HEK293T (cell line): ENCODE data around the gene PTPRD.

Experiments
- BHLHE40 ChIP-seq: fragments of 450-650 bp; IDR thresholded peaks from 2 replicates; pipeline ENCODE4 v1.6.1; 2016; ENCODE audit warnings: mild to moderate bottlenecking, moderate library complexity, borderline replicate concordance
- ELF4 ChIP-seq: fragments of 450-650 bp; IDR thresholded peaks from 2 replicates; pipeline ENCODE4 v1.6.1; 2017; ENCODE audit warnings: antibody characterized with exemption
- FOXA1 ChIP-seq: fragments of 450-650 bp; IDR thresholded peaks from 2 replicates; pipeline ENCODE4 v1.6.1; 2016; ENCODE audit warnings: mild to moderate bottlenecking
- FOXK2 ChIP-seq: fragments of 450-650 bp; IDR thresholded peaks from 2 replicates; pipeline ENCODE4 v1.6.1; 2016; ENCODE audit warnings: mild to moderate bottlenecking
- HDGF ChIP-seq: fragments of 450-650 bp; IDR thresholded peaks from 2 replicates; pipeline ENCODE4 v1.6.1; 2017; ENCODE audit warnings: antibody characterized with exemption, borderline replicate concordance
- SP1 ChIP-seq: fragments of 450-650 bp; IDR thresholded peaks from 2 replicates; pipeline ENCODE4 v1.6.1; 2017
- SUZ12 ChIP-seq: fragments of 450-650 bp; IDR thresholded peaks from 2 replicates; pipeline ENCODE4 v1.6.1; 2016; ENCODE audit warnings: mild to moderate bottlenecking
- TARDBP ChIP-seq: fragments of 450-650 bp; IDR thresholded peaks from 2 replicates; pipeline ENCODE4 v1.6.1; 2016
- TF ChIP-seq, protein P1 (sequence below): fragments of 450-650 bp; IDR thresholded peaks from 2 replicates; pipeline ENCODE4 v1.6.1; 2016

DNA sequence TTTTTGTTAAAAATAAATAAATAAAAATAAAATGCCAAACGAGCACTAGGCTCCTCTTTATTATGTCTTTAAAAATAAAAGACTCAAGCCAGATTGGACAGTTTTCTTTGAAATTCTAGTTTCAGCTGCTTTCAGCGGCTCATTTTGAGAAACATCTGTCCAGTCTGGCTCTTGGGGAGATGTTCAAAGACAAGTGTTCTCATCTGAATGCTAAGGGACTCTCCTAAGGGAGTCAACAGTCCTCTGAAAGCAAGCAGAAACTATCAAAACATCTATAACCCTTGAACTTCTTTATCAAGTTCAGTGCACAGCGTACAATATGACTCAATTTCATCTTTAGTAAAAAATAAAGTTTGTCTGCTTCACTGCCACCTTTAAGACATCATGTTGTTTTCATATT is 1927.0 kb downstream of the PTPRD start:
- TF ChIP-seq BHLHE40 (no peak), FOXA1 (no peak), TARDBP (no peak), FOXK2 (no peak), ELF4 (no peak), SP1 (no peak), HDGF (no peak), SUZ12 (no peak)
- TF ChIP-seq, protein P1, sequence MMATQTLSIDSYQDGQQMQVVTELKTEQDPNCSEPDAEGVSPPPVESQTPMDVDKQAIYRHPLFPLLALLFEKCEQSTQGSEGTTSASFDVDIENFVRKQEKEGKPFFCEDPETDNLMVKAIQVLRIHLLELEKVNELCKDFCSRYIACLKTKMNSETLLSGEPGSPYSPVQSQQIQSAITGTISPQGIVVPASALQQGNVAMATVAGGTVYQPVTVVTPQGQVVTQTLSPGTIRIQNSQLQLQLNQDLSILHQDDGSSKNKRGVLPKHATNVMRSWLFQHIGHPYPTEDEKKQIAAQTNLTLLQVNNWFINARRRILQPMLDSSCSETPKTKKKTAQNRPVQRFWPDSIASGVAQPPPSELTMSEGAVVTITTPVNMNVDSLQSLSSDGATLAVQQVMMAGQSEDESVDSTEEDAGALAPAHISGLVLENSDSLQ, result no peak
